ENCODE measurements around the gene SERPINH1.

SERPINH1 gene

DNA sequence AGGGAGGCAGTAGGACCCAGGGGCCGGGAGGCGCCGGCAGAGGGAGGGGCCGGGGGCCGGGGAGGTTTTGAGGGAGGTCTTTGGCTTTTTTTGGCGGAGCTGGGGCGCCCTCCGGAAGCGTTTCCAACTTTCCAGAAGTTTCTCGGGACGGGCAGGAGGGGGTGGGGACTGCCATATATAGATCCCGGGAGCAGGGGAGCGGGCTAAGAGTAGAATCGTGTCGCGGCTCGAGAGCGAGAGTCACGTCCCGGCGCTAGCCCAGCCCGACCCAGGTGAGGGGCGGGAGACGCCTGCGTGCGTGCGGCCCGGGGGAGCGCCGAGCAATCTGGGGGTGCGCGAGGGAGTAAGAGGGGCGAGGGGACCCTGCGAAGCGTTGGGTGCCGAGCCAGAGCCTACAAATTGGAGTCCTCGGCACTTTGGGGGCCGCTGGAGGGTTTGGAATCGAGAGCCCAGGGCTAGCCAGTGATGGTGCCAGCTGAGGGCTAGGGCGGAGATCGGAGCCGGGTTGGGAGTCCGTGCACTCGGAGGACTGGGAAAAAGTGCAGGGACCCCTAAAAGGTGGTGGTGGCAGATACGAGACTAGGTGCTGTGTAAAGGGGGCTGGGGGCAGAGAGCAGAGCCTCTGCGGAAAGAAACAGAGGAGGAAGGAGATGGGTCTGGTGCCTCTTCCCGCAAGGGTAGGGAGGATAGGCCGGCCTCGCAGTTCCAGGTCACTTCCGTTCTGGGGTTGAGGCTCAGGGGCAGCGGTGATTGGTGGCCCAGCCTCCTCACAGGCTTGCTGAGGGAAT is at the start of gene SERPINH1:
Gene SERPINH1, plus strand, starts transcription at position 206 of the 788 bp plus-strand sequence. CDS start 4,097 bp downstream, outside the sequence.
- FAIRE-seq = peak; percentile 81
- peak; percentile 73 for DNase-seq (ENCODE audit: extremely low spot score, insufficient read length, low read depth)

DNA sequence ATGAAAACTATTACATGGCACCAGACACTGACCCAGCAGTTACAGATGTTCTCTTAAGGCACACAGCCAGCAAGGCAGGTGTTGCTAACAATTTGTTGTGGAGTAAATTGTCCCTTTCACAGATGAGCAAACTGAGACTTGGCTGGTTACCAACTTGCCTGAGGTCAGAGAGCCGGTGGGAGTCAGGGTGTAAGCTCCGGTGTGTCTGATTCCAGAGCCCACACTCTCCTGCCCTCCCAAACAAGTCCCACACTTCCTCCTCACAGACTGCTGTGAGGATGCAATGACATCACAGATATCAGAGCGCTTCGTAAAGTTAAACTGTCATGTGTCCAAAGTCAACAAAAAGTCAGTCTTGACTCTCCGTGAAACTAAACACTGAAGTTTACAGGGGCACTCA is 48.8 kb upstream of the SERPINH1 start:
- FAIRE-seq = no peak
- DNase-seq (ENCODE audit: extremely low spot score, insufficient read length, low read depth) = no peak

DNA sequence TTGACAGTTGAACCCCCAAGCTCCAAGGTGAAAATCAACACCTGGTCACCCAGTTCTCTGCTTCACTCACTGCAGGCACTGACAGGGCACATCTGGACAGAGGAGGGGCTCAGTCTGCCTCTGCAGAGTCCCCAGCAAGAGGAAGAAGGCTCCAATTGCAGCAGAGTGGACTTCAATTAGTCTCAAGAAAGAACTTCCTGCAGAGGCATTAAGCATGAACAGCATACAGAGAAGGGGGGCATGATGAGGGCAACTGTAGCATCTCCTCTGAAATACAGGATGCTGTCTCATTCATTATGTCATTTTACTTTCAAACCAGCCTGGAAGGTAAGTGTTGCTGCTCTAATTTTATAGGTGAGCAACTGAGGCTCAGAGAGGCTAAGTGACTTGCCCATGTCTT is 47.5 kb upstream of the SERPINH1 start:
- DNase-seq (ENCODE audit: extremely low spot score, insufficient read length, low read depth) (no peak), FAIRE-seq (no peak)

DNA sequence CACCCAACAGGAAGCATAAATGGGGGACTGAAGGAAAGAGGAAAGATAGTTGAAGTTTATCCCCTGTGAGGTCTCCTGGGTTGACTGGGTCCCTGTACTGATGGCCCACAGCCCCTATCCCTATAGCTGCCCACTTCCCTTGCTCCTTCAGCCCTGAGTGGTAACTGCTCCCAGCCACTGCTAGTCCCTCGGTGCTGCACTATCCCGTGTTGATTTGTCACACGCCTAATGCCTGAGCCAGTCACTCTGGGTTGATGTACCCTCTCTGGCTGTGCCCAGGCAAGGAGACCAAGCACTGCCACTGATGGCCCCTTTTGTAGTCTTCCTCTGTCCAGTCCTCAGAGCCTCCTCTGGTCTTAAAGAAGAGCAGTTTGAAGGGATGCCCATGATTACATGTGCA is 45.9 kb upstream of the SERPINH1 start:
- DNase-seq (ENCODE audit: extremely low spot score, insufficient read length, low read depth) (no peak), FAIRE-seq (no peak)

DNA sequence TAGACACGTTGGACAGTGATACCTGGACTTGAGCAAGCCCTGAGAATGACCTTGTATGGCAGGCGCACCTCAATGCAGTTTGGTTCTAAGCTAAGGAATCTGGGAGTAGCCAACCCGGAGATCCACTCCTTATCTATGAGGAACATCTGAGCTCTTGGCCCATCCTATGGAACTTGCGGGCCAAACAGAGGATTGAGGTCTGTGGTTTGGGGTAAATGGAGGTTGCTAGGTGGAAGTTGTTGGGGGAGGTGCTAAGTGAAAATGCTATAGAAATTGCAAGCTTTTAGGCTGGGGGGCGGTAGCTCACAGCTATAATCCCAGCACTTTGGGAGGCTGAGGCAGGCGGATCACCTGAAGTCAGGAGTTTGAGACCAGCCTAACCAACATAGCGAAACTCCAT is 45.2 kb upstream of the SERPINH1 start:
- no peak for DNase-seq (ENCODE audit: extremely low spot score, insufficient read length, low read depth)
- no peak for FAIRE-seq

DNA sequence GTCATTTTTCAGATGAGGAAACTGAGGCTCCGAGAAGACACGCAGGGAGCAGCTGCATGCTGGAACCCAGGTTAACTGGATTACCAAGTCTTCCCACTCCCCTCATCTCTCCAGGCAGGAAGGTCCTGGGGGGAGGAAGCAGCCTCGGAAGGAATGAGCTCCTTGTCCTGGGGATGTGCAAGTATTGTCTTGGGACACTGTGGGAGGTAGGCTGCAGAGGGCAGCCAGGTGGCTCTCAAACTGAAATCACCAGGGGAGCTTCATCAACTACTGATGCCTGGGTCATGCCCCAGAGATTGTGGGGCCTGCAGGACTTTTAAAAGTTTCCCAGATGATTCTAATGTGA is 43.9 kb upstream of the SERPINH1 start:
- DNase-seq (ENCODE audit: extremely low spot score, insufficient read length, low read depth) (no peak), FAIRE-seq (no peak)

DNA sequence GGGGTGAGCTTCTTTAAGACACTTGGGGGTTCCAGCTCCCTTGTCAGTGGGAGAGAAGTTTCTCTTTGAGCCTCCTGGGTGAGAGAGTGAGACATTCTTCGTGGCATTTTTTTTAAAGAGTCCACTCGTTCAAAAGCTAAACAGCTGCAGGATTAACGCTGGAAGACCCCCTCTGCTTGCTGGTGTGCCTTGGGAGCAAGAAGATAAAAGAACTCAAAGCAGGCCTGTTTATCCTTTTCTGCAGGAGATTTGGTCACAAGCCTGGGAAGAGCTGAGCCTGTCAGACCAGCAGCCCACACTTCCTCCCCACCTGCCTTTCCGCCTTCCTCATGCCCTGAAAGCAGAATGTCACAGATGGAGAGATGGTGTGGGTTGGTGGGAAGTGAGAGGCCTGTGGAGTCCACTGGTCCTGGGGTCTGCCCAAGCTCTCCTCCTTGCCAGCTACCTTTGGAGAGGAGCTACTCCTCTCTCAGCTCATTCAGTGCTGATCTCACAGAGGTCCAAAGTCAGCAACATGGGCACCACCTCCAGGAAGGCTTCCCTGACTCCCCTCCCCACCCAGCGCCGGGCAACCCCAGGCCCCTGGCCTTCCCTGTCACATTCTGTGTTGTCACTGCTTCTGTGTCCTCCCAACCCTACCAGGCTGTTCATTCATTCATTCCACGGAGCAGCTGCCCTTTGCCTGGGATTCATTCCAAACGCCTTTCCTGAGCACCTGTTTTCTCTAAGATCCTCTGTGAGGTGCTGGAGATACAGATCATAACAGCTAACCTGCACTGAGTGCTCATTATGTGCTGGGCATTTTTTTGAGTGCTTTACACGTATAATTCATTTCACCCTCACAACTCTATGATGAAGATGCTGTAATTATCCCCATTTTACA is 43.0 kb upstream of the SERPINH1 start:
- FAIRE-seq (no peak), DNase-seq (ENCODE audit: extremely low spot score, insufficient read length, low read depth) (no peak)

DNA sequence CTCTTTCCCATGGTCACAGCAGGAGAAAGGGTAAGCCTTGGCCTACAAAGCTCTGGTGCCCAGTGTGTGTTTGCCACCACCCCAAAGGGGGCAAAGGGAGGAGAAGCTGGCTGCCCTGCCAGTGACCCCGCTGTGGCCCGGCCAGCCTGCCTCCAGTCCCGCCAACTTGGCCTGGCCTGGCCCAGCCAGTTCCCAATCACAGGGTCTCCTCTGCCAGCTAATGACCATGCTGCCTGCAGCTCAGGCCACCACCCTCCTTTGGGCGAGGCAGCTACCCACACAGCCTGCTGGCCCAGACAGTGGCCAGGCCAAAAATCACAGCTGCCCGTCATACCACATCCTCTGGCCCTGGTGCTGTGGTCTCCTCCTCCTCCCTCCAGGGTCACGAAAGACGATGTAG is 41.4 kb upstream of the SERPINH1 start:
- FAIRE-seq (no peak), DNase-seq (ENCODE audit: extremely low spot score, insufficient read length, low read depth) (no peak)

DNA sequence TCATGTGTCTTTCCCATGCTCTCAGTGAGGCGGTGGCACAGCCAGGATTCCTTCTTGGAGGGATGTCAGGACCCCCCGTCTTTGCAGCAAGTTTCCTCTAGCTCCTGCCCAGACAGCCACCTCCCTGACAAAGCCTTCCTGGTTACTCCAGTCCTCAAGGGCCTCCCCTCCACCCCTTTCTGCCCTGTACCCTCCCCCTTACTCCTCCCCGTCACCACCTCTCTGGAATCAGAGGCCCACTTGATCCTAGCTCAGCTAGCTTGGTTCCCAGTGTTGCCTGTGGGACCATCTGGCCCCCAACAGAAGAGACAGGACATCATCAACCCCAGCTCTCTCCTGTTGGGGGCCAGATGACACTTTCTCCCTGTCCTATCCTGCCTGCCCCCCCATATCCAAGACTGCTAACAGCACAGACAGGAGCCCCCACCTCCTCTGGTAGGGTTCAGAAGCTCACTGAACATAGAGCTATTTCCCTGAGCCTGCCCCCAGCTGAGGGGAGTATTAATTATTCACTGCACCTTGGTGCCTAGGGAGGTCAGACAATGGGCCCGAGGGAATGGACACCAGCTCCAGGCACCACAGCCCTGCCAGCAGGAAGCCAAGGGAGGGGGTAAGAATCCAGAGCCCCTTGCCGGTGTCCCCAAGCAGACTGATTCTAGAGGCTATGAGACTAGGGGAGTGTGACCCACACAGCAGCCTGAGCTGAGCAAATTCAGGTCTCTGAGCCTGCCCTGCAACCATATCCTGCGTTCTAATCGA is 39.6 kb upstream of the SERPINH1 start:
- DNase-seq (ENCODE audit: extremely low spot score, insufficient read length, low read depth) = no peak
- FAIRE-seq = no peak

DNA sequence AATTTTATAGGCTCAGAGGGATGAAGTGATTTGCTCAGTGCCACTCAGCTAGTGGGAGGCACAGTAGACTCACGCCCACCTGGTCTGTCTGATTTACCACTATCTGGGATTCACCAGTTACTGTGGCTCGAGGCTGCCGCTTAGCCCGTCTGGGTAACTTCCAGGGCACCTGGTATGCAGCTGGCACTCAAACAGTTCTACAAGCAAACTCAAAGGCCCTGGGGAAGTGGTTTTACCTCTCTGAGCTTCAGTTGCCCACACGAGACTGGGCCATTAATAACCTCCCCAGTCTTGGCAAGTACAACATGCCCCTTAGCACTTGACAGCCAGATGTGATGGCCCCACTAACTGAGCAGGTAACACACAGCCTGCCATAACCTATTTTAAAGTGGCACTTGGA is 38.9 kb upstream of the SERPINH1 start:
- DNase-seq (ENCODE audit: extremely low spot score, insufficient read length, low read depth) = no peak
- FAIRE-seq = no peak

DNA sequence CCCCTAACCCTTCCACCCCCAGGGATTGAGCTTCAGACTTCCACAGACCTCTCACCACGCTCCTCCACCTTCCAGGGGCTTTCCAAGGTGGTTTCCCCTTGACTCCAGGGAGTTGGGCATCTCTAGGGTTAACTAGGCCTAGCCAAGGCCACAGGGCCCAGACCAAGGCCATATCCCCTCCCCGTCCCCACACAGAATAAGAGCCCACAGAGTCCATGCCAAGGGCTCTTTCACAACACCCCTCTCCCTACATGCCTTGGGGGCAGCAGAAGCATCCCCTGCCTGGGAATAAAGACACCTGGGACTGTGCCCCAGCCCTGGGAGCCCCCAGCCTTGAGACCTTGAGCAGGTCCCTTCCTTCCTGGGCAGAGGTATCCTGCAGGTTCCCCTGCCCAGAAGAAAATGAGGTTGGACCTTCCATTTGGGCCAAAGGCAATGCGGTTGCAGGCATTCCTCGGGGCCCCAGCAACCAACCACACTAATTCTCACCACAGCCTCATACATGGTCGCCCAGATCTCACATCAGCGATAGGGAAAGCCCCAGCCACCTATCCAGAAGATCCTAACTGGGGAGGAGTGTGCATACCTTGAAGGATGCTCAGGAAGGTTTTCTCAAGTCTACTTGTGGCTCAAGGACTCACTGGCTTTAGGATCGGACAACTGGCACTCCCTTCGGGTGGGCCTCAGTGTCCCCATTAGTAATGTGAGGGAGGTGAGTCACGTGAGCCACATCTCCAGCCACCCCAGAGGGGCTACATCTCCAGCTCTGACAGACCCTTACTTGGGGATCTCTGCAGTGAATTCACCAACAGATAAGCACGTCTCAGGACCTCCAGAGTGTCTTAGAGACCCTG is 38.0 kb upstream of the SERPINH1 start:
- no peak for DNase-seq (ENCODE audit: extremely low spot score, insufficient read length, low read depth)
- peak; percentile 48 for FAIRE-seq

DNA sequence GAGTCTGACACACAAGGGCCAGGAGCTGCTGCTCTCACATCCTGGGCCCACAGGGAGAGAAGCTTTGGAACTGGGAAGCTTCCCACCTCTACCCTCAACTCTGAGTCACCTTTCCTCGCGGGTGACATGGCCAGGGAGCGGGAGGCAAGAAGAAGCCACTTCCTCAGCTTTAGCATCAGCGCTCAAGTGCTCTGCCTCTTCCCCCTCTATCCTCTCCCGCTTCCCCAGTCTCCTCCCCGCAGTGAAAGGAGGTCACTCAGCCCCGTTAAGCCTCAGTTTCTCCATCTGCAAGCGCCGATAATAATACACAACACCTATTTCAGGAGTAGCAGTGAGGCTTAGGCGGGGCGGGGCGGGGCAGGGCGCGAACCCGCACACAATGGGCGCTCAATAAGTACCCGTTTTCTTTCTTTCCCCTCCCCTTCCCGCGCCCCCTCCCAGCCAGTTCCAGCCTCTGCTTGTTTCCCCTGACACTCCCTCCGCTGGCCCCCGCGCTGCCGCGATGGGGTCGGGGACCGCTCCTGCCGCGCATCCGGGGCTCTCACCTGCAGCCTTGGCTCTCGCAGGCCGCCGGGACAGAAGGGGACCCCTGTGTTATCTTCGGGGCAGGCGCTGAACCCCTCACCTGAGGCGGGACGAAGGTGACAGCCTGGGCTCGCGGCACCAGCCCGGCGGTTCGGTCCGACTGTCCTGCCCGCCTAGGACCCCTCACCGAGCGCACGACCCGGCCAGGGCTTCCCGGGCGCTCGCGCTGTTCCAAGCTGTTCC is 37.2 kb upstream of the SERPINH1 start:
- DNase-seq (ENCODE audit: extremely low spot score, insufficient read length, low read depth) = no peak

DNA sequence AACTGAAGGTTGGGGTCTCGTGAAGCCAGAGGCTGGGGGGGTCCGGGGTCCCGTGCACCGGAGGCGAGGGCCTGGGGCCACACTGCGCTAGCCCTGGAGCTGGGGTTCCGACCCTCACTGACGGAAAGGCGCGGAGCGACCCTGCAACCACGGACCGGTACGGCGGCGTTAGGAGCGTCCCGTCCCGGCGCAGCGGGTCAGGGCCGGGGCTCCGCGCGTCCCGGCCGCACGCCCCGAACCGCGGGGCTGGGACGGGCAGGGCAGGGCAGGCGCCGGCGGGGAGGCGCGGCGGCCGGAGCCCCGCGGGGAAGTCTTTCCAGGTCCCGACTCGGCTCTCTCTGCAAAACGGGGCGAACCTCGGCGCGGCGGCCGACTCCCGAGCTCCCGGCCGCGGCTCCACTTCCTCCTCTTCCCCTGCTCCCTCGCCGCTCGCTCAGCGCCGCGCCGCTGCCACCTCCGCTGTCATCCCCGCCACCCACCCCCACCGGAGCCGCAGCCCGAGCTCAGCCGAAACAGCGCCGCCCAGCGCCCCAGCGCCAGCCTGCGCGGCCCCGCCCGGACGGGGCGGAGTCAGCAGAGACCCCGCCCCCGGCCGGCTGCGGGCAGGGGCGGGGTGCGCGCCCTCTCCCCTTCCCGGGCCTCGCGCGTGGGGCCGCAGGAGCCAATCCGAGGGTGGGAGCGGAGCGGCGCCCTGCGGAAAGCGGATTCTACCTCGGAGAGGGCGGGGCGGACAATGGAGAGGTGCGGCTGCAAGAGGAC is 36.4 kb upstream of the SERPINH1 start, which contains the start of gene GDPD5:
Gene GDPD5, minus strand, starts transcription at position 509 of the 759 bp plus-strand sequence. CDS start 48,206 bp downstream, outside the sequence.
- peak; percentile 93 for DNase-seq (ENCODE audit: extremely low spot score, insufficient read length, low read depth)
- peak; percentile 80 for FAIRE-seq

More for the DNA sequence above, 37.2 kb upstream of the SERPINH1 start:
- no peak for FAIRE-seq

DNA sequence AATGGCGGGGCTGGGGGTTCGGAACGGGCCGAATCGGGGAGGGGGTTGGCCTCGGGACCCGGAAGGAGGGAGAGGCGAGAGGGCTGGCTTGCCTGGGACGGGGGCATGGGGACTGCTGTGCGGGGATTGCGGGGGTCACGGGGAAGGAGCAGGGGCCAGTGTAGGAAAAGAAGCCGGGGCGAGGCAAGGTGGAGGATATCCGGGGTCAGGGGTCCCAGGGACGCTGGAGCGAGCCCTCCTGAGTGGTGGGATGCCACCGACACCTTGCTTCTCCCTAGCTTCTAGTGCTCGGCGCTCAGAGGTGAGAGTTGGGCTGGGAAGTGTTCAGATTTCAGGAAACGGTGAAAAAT is 35.9 kb upstream of the SERPINH1 start:
- FAIRE-seq (no peak), DNase-seq (ENCODE audit: extremely low spot score, insufficient read length, low read depth) (no peak)

DNA sequence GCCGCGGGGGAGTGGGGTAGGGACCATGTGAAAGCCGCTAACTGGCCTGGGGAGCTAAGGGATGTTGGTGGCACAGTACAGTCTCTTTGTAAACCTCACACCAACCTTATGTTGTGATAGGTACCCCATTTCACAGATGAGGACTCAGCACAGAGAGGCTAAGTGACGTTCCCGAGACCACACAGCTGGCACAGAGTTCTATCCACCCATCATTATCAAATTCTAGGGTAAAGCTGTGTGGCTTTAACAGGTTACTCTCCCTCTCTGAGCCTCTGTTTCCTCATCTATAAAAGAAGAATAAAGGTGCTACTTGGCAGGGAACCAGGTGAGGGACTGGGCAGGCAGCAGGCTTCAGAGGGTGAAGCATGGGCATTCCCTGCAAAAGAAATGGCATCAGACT is 34.9 kb upstream of the SERPINH1 start:
- DNase-seq (ENCODE audit: extremely low spot score, insufficient read length, low read depth) (no peak), FAIRE-seq (no peak)

DNA sequence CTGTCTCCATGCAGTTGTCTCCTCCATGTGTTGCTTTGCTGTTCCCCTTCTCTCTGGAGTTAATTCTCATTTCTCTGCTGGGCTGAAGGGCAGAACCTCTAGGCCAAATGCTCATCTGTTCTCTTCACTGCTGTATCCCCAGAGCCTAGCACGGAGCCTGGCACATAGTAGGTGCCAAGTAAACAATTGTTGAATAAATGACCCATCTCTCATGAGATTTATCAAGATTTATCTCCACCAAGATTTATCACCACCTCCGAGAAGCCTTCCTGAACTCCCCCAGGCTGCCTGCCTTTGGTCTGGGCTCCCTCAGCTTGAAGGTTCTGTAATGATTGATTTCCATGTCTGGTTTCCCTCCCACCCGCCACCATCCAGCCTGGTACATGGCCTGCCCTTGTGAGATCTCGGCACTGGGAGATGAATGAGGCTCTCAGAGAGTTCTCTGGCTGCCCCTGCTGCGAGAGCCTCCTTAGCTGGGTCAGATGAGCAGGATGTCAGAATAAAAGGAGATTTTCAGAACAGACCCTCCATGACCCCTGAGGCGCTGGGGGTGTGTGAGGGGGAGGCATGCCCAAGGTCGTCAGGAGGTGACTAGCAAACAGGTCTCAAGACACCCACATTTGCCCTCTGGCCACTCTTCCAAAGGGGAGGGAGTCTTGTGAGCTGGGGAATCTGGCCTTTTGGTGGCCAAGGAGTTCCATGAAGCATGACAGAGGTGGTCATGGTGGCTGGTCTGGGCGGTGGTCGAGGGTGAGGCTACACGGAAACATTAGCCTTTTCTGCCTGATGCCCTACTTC is 33.9 kb upstream of the SERPINH1 start:
- no peak for FAIRE-seq

DNA sequence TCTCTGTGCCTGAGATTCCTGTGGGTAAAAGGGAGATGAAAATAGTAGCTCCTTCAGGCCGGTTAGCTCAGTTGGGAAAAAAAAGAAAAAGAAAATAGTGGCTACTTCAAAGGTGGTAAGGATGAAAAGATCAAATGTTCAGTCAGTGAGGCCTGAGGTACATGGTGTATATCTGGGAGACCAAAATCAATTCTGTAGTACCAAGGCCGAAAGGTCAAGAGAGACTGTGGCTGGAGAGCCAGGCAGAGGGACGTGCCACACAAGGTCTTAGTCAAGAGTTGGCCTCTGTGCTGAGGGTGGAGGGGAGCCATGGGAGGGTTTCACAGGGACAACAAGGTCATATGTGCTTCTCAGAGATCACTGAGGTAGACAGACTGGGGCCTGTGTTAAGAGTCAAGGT is 31.5 kb upstream of the SERPINH1 start:
- DNase-seq (ENCODE audit: extremely low spot score, insufficient read length, low read depth) (no peak), FAIRE-seq (no peak)

More for the DNA sequence above, 33.9 kb upstream of the SERPINH1 start:
- DNase-seq (ENCODE audit: extremely low spot score, insufficient read length, low read depth) = no peak

Measured in GM18507 (cell line).